Measurements from ENCODE around the gene ACTL9. TPM values are rescaled to one million over a fixed set of nuclear protein-coding genes. Genes with fewer than 3 reads are reported as not detected.
A peak's percentile ranks its signal among the peaks of the same experiment; 100 is the strongest.
"Not testable (repeated sequence)": the region's sequence is repeated elsewhere in the genome, so short reads cannot be mapped to it uniquely, and the experiment has no call there.

ACTL9 gene
- total RNA-seq: not detected

- intact Hi-C loops (cut with DNase I): no loop called here
Observed at GRCh38 chr19:8698433-8699063, at the start of gene ACTL9. ACTL9 (minus strand) TSS chr19:8698795; CDS start chr19:8698701, 94 bp downstream.

GRCh38 chr19:8739291-8740065, 40.9 kb upstream of the ACTL9 start:
- H3K4me1 ChIP-seq; H3K36me3 ChIP-seq; H3K27me3 ChIP-seq; H3K9me3 ChIP-seq; H3K27ac ChIP-seq; H3K4me3 ChIP-seq; intact Hi-C loops (cut with DNase I); DNase-seq (ENCODE audit: extremely low spot score in 2 of 2): not testable (repeated sequence)

More at GRCh38 chr19:8698433-8699063, at the start of gene ACTL9:
- H3K27me3 ChIP-seq: no peaks in the 10 kb centered on the region
- no peak within 1 kb of the TSS for H3K27ac ChIP-seq
- DNase-seq (ENCODE audit: extremely low spot score in 2 of 2): peak in 1 of 2 donors; percentile 84
- no peak for TF ChIP-seq CTCF (IDR thresholded peaks at IDR 0.05)
- TF ChIP-seq POLR2AphosphoS5 (IDR thresholded peaks at IDR 0.05; ENCODE audit: insufficient read depth in 1 of 2, low read depth in 1 of 2): no peak
- no peak for TF ChIP-seq POLR2A (IDR thresholded peaks at IDR 0.05)
- no peaks in the 10 kb centered on the region for H3K4me1 ChIP-seq
- H3K36me3 ChIP-seq: no peaks in the 10 kb centered on the region
- no peak within 1 kb of the TSS for H3K4me3 ChIP-seq
- H3K9me3 ChIP-seq: no peaks in the 10 kb centered on the region

DNA sequence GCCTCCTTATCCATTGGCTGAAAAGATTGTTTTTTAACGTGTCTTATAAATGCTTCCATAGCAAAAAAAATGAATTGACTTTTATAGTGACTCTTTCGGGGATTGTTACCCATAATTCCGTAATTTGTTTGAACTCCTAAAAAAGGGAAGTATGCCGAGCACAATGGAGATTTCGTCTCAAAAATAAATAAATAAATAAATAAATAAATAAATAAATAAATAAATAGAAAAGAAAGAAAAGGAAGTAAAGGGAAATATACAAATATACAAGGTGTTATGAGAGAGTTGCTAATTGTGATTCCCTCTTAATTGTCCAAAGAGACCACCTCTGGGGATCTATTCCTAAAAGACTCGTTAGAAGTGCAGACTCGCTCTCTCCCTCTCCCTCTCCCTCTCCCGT, 39.8 kb upstream of the ACTL9 start:
- Histone ChIP-seq H3K36me3 (no peaks in the 10 kb centered on the region), H3K4me3 (no peak overlapping the region), H3K9me3 (no peaks in the 10 kb centered on the region), H3K4me1 (no peaks in the 10 kb centered on the region), H3K27me3 (no peaks in the 10 kb centered on the region), H3K27ac (no peak overlapping the region)
- DNase-seq (ENCODE audit: extremely low spot score in 2 of 2): no peak
- no peak for TF ChIP-seq POLR2A (IDR thresholded peaks at IDR 0.05)
- TF ChIP-seq CTCF (IDR thresholded peaks at IDR 0.05): no peak
- no peak for TF ChIP-seq POLR2AphosphoS5 (IDR thresholded peaks at IDR 0.05; ENCODE audit: insufficient read depth in 1 of 2, low read depth in 1 of 2)
- intact Hi-C loops (cut with DNase I): no loop called here

DNA sequence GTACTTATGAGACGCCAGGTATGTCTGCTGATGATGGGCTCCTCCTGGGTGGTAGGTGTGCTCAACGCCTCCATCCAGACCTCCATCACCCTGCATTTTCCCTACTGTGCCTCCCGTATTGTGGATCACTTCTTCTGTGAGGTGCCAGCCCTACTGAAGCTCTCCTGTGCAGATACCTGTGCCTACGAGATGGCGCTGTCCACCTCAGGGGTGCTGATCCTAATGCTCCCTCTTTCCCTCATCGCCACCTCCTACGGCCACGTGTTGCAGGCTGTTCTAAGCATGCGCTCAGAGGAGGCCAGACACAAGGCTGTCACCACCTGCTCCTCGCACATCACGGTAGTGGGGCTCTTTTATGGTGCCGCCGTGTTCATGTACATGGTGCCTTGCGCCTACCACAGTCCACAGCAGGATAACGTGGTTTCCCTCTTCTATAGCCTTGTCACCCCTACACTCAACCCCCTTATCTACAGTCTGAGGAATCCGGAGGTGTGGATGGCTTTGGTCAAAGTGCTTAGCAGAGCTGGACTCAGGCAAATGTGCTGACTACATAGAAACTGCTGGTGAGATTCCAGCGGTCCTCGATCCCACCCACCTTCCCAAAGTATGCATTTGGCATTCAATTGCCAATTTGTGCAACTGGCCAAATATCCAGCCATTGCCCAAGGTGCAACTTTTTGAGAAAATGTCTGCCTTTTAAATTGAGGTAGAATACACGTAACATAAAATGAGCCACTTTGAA, 33.0 kb upstream of the ACTL9 start:
- H3K36me3 ChIP-seq: no peaks in the 10 kb centered on the region
- H3K9me3 ChIP-seq: no peaks in the 10 kb centered on the region
- H3K27ac ChIP-seq: no peak overlapping the region
- H3K27me3 ChIP-seq: no peaks in the 10 kb centered on the region
- H3K4me1 ChIP-seq: no peaks in the 10 kb centered on the region
- TF ChIP-seq POLR2A (IDR thresholded peaks at IDR 0.05) (no peak), CTCF (IDR thresholded peaks at IDR 0.05) (no peak), POLR2AphosphoS5 (IDR thresholded peaks at IDR 0.05; ENCODE audit: insufficient read depth in 1 of 2, low read depth in 1 of 2) (no peak)
- DNase-seq (ENCODE audit: extremely low spot score in 2 of 2): no peak
- H3K4me3 ChIP-seq: no peak overlapping the region
- intact Hi-C loops (cut with DNase I): no loop called here

- DNase-seq (ENCODE audit: extremely low spot score in 2 of 2): peak in 1 of 2 donors; percentile 52
- H3K27me3 ChIP-seq: no peaks in the 10 kb centered on the region
- H3K36me3 ChIP-seq: no peaks in the 10 kb centered on the region
- no peak overlapping the region for H3K27ac ChIP-seq
- intact Hi-C loops (cut with DNase I): no loop called here
- H3K4me1 ChIP-seq: no peaks in the 10 kb centered on the region
- TF ChIP-seq POLR2AphosphoS5 (IDR thresholded peaks at IDR 0.05; ENCODE audit: insufficient read depth in 1 of 2, low read depth in 1 of 2): no peak
- TF ChIP-seq CTCF (IDR thresholded peaks at IDR 0.05): no peak
- no peak for TF ChIP-seq POLR2A (IDR thresholded peaks at IDR 0.05)
- H3K4me3 ChIP-seq: no peak overlapping the region
- H3K9me3 ChIP-seq: no peaks in the 10 kb centered on the region
Observed at GRCh38 chr19:8724276-8724675, 25.7 kb upstream of the ACTL9 start.
